Measurements from ENCODE around the gene CASR.

Gene CASR

GRCh38 chr3:122258757-122259371 is 75.4 kb downstream of the CASR start:
- FAIRE-seq = peak; percentile 51

DNA sequence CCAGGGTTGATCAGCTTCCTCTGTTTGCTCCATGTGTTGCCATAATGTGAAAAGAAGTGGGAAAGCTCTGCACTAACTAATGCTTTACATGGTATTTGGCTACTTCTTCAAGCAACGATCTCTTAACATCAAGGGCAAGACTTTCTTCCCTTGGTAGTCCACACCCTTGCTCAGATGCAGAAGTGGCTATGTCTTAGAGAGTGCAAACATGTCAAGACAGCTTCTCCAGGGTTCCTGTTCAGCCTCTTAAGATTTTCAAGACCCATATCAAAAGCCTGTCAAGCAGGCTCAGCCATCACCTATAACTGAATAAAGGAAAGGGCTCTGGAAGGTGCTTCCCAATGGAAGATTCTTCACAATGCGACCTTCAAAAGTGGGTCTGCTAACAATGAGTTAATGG is 76.7 kb downstream of the CASR start:
- no peak for DNase-seq (ENCODE audit: insufficient read length, low spot score)
- no peak for TF ChIP-seq CTCF (IDR thresholded peaks at IDR 0.05; ENCODE audit: insufficient read depth, missing control alignments)
- no peak for FAIRE-seq

More at GRCh38 chr3:122258757-122259371, 75.4 kb downstream of the CASR start:
- DNase-seq (ENCODE audit: insufficient read length, low spot score) = peak; percentile 33
- peak; percentile 61 for TF ChIP-seq CTCF (IDR thresholded peaks at IDR 0.05; ENCODE audit: insufficient read depth, missing control alignments)

DNA sequence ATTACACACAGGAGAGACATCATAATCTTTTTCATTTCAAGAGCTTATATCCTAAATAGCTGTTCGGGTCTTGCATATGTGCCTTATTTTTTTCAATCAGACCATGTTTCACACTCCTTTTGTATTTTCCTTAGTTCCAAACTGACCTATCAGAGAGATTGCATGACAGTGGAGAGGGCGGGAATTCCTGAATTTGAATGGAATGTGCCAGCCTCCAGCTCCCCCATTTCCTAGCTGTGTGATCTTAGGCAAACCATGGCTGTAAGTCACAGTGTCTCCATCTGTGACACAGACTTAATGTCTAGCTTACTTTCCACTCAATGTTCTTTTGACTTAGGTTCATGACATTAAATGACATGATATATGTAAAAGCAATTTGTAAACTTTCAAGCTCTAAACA is 79.6 kb downstream of the CASR start:
- TF ChIP-seq CTCF (IDR thresholded peaks at IDR 0.05; ENCODE audit: insufficient read depth, missing control alignments) = no peak
- no peak for FAIRE-seq
- DNase-seq (ENCODE audit: insufficient read length, low spot score) = no peak

- no peak for DNase-seq (ENCODE audit: insufficient read length, low spot score)
- TF ChIP-seq CTCF (IDR thresholded peaks at IDR 0.05; ENCODE audit: insufficient read depth, missing control alignments) = no peak
- no peak for FAIRE-seq
Observed at GRCh38 chr3:122263974-122264588, 80.6 kb downstream of the CASR start.

DNA sequence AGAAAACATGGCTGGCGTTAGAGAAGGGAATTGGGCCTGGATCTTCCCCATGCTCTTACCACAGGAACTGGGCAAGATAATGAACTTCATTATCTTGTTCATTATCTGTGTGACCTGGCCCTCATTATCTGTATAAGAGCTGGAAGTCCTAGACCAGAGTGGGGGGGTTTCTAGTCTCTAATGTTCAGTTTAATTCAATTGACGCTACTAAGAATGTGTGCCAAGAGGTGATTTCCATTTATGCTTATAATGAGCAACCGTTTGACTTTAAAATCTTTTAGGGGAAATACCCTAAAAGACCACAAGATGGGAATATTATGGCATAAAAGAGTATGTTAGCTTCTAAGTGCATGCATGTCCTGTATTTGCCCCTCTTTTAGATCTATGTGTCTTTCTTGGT is 82.5 kb downstream of the CASR start:
- FAIRE-seq (no peak), DNase-seq (ENCODE audit: insufficient read length, low spot score) (no peak)
- TF ChIP-seq CTCF (IDR thresholded peaks at IDR 0.05; ENCODE audit: insufficient read depth, missing control alignments) = no peak

- FAIRE-seq (no peak), DNase-seq (ENCODE audit: insufficient read length, low spot score) (no peak)
- no peak for TF ChIP-seq CTCF (IDR thresholded peaks at IDR 0.05; ENCODE audit: insufficient read depth, missing control alignments)
Observed at GRCh38 chr3:122268257-122269024, 85.0 kb downstream of the CASR start.

- TF ChIP-seq CTCF (IDR thresholded peaks at IDR 0.05; ENCODE audit: insufficient read depth, missing control alignments) = no peak
- no peak for FAIRE-seq
- DNase-seq (ENCODE audit: insufficient read length, low spot score) = no peak
Observed at GRCh38 chr3:122269045-122269444, 85.6 kb downstream of the CASR start.
